Fibroblast of lung (primary cell): ENCODE data around the gene PRSS36. TPM values are rescaled to one million over a fixed set of nuclear protein-coding genes. Genes with fewer than 3 reads are reported as not detected.
A peak's percentile ranks its signal among the peaks of the same experiment; 100 is the strongest.

Source experiments
- DNase-seq, 2 donors: peaks; one replicate each; pipeline versions ENCODE4 v3.0.0 to v3.0.0-alpha.2; 2010; ENCODE audit warnings: low read depth in 2 of 2
- H2AFZ ChIP-seq: 2 replicates; pipeline ENCODE4 v1.5.1; 2012; ENCODE audit warnings: low read length, control low read depth, inconsistent platforms
- H3K27ac ChIP-seq: 2 replicates; pipeline ENCODE4 v1.5.1; 2011; ENCODE audit warnings: low read length, control low read depth; ENCODE audit not compliant: insufficient read depth
- H3K27me3 ChIP-seq: 2 replicates; pipeline ENCODE4 v1.5.1; 2011; ENCODE audit warnings: mild to moderate bottlenecking, low read length; ENCODE audit not compliant: control insufficient read depth, insufficient read depth
- H3K36me3 ChIP-seq: 2 replicates; pipeline ENCODE4 v1.5.1; 2011; ENCODE audit warnings: low read length; ENCODE audit not compliant: control insufficient read depth, insufficient read depth
- H3K4me1 ChIP-seq: 2 replicates; pipeline ENCODE4 v1.5.1; 2011; ENCODE audit warnings: low read length; ENCODE audit not compliant: control insufficient read depth, insufficient read depth; ENCODE audit errors: extremely low read depth
- H3K4me2 ChIP-seq: 2 replicates; pipeline ENCODE4 v1.5.1; 2011; ENCODE audit warnings: low read length, control low read depth; ENCODE audit not compliant: insufficient read depth; ENCODE audit errors: extremely low read depth
- H3K4me3 ChIP-seq, 4 experiments: fragments of 200-600 bp in 1 of 4; sonication (generic) in 1 of 4; replicated peaks in 1 of 4; 2 replicates each; pipeline ENCODE4 v1.5.1; 2011 to 2016; ENCODE audit warnings: low read length in 4 of 4, low read depth in 3 of 4, mild to moderate bottlenecking in 3 of 4, control low read depth in 2 of 4, inconsistent platforms in 1 of 4, mixed read lengths in 1 of 4; ENCODE audit not compliant: insufficient read depth in 1 of 4; ENCODE audit errors: control extremely low read depth in 1 of 4
- H3K79me2 ChIP-seq: 2 replicates; pipeline ENCODE4 v1.5.1; 2012; ENCODE audit warnings: mild to moderate bottlenecking, low read length, inconsistent platforms; ENCODE audit not compliant: control insufficient read depth, insufficient read depth
- H3K9ac ChIP-seq: 2 replicates; pipeline ENCODE4 v1.5.1; 2011; ENCODE audit warnings: mild to moderate bottlenecking, low read length, control low read depth; ENCODE audit not compliant: insufficient read depth
- H3K9me3 ChIP-seq: 2 replicates; pipeline ENCODE4 v1.5.1; 2012; ENCODE audit warnings: low read depth, low read length; ENCODE audit not compliant: control insufficient read depth, insufficient read depth
- H4K20me1 ChIP-seq: 2 replicates; pipeline ENCODE4 v1.5.1; 2011; ENCODE audit warnings: low read length; ENCODE audit not compliant: control insufficient read depth, insufficient read depth; ENCODE audit errors: extremely low read depth
- CTCF ChIP-seq, 2 donors: IDR thresholded peaks in 1 of 2; conservative IDR thresholded peaks in 1 of 2; 1 replicate in 1 of 2; 2 replicates in 1 of 2; pipeline ENCODE4 v1.5.1; 2011 to 2012; ENCODE audit warnings: low read length in 2 of 2, control low read depth in 1 of 2, inconsistent platforms in 1 of 2, low read depth in 1 of 2, mild to moderate bottlenecking in 1 of 2
- EZH2 ChIP-seq: IDR thresholded peaks from 2 replicates; pipeline ENCODE4 v1.5.1; 2012; ENCODE audit warnings: low read length, control low read depth, mild to moderate bottlenecking; ENCODE audit errors: missing control alignments
- polyA plus RNA-seq, 2 donors: library from polyadenylated mRNA; depleted of rRNA in 1 of 2; stranded (reverse) in 1 of 2; unstranded in 1 of 2; fragments of >200 nt; gene quantifications; 2 replicates each; pipeline ENCODE4 v1.2.1, GENCODE V29; 2011 to 2012; ENCODE audit warnings: missing spikeins in 1 of 2
- total RNA-seq: library from RNA; depleted of rRNA; stranded (reverse); fragments of >200 nt; gene quantifications from 2 replicates; pipeline ENCODE4 v1.2.1, GENCODE V29; 2014

PRSS36 gene
- total and polyA plus RNA-seq, 2 donors (not counting 1 experiment from before 2014, with no cell fraction given), result 0.10 to 0.17 TPM

- no peak for DNase-seq
- peaks cover 19% of the 10 kb centered on the region for H3K36me3 ChIP-seq
- TF ChIP-seq CTCF (conservative IDR thresholded peaks at IDR 0.05 in 1 of 2, IDR thresholded peaks at IDR 0.05 in 1 of 2; ENCODE audit: low read depth in 1 of 2, low read length in 2 of 2) (no peak), EZH2 (no peak)
These were observed 37.2 kb downstream of the PRSS36 start for GRCh38 chr16:31112711-31113110.

GRCh38 chr16:31111881-31112466, 37.9 kb downstream of the PRSS36 start:
- H3K4me2 ChIP-seq, result no peak overlapping the region
- no peaks in the 10 kb centered on the region for H3K9me3 ChIP-seq
- DNase-seq, result no peak
- H3K4me3 ChIP-seq, result no peak overlapping the region
- H2AFZ ChIP-seq, result no peak overlapping the region
- peaks cover 19% of the 10 kb centered on the region for H3K36me3 ChIP-seq
- H3K9ac ChIP-seq, result no peak overlapping the region
- H3K27me3 ChIP-seq, result no peaks in the 10 kb centered on the region
- H3K79me2 ChIP-seq, result peaks cover 9% of the 10 kb centered on the region
- H3K27ac ChIP-seq, result no peak overlapping the region
- H4K20me1 ChIP-seq, result no peaks in the 10 kb centered on the region
- H3K4me1 ChIP-seq, result no peaks in the 10 kb centered on the region
- no peak for TF ChIP-seq EZH2
- TF ChIP-seq CTCF (conservative IDR thresholded peaks at IDR 0.05 in 1 of 2, IDR thresholded peaks at IDR 0.05 in 1 of 2; ENCODE audit: low read depth in 1 of 2, low read length in 2 of 2), result no peak

More at GRCh38 chr16:31112711-31113110, 37.2 kb downstream of the PRSS36 start:
- H3K79me2 ChIP-seq, result peaks cover 9% of the 10 kb centered on the region
- no peak overlapping the region for H3K27ac ChIP-seq
- no peak overlapping the region for H3K4me3 ChIP-seq
- no peak overlapping the region for H2AFZ ChIP-seq
- H3K4me2 ChIP-seq, result no peak overlapping the region
- no peaks in the 10 kb centered on the region for H4K20me1 ChIP-seq
- H3K27me3 ChIP-seq, result no peaks in the 10 kb centered on the region
- no peaks in the 10 kb centered on the region for H3K4me1 ChIP-seq
- H3K9ac ChIP-seq, result no peak overlapping the region
- no peaks in the 10 kb centered on the region for H3K9me3 ChIP-seq

GRCh38 chr16:31110106-31111034, 39.5 kb downstream of the PRSS36 start:
- peaks cover 9% of the 10 kb centered on the region for H3K79me2 ChIP-seq
- no peak overlapping the region for H3K9ac ChIP-seq
- peak overlapping the region in 1 of 4 experiments; percentile 95 for H3K4me3 ChIP-seq
- H3K4me1 ChIP-seq, result peaks cover 3% of the 10 kb centered on the region
- no peak overlapping the region for H3K4me2 ChIP-seq
- no peaks in the 10 kb centered on the region for H3K9me3 ChIP-seq
- TF ChIP-seq EZH2, result no peak
- no peak for TF ChIP-seq CTCF (conservative IDR thresholded peaks at IDR 0.05 in 1 of 2, IDR thresholded peaks at IDR 0.05 in 1 of 2; ENCODE audit: low read depth in 1 of 2, low read length in 2 of 2)
- H3K27me3 ChIP-seq, result no peaks in the 10 kb centered on the region
- peaks cover 19% of the 10 kb centered on the region for H3K36me3 ChIP-seq
- no peak overlapping the region for H3K27ac ChIP-seq
- no peaks in the 10 kb centered on the region for H4K20me1 ChIP-seq
- DNase-seq, result no peak
- no peak overlapping the region for H2AFZ ChIP-seq
